Caco-2 (cell line): ENCODE data around the gene FAM240B. TPM values are rescaled to one million over a fixed set of nuclear protein-coding genes. Genes with fewer than 3 reads are reported as not detected.

Source experiments
- BruUV-seq: library from RNA; stranded (reverse); fragments of 400-500 nt; replicated peaks from 2 replicates; lab custom pipeline; 2021; lab: Mats Ljungman, UMichigan
- CTCF ChIA-PET: fragments of 300-600 bp; sonication (Branson Sonifier 250); formaldehyde crosslinking; loops from one replicate; lab custom pipeline; 2022; ENCODE audit warnings: antibody characterized with exemption; lab: Charles Lee
- POLR2A ChIA-PET: fragments of 300-600 bp; sonication (Branson Sonifier 250); formaldehyde crosslinking; loops from one replicate; lab custom pipeline; 2022; ENCODE audit warnings: antibody characterized with exemption; lab: Charles Lee
- DNase-seq, 2 experiments: peaks; one replicate each; pipeline versions ENCODE4 v3.0.0 to v3.0.0-alpha.2; 2020 to 2022
- H3K27me3 ChIP-seq: replicated peaks from 2 replicates; pipeline ENCODE4 v1.6.0; 2011; ENCODE audit warnings: low read length; ENCODE audit not compliant: control insufficient read depth, insufficient read depth
- H3K36me3 ChIP-seq: 2 replicates; pipeline ENCODE4 v1.5.1; 2011; ENCODE audit warnings: low read length; ENCODE audit not compliant: control insufficient read depth, insufficient read depth
- H3K4me1 ChIP-seq: fragments of 250-450 bp; sonication (Bioruptor Pico); 2 replicates; pipeline ENCODE4 v1.5.1; 2020; ENCODE audit warnings: mild to moderate bottlenecking
- H3K4me3 ChIP-seq: 2 replicates; pipeline ENCODE4 v1.5.1; 2011; ENCODE audit warnings: low read depth, mild to moderate bottlenecking, control low read depth, low read length
- H3K9me3 ChIP-seq: fragments of 250-450 bp; sonication (Bioruptor Pico); 2 replicates; pipeline ENCODE4 v1.5.1; 2020; ENCODE audit warnings: mild to moderate bottlenecking, moderate library complexity
- H3K27ac Mint-ChIP-seq: one replicate; pipeline ENCODE4 v1.8.0; 2022; ENCODE audit warnings: mixed read lengths; ENCODE audit not compliant: unreplicated experiment
- H3K27me3 Mint-ChIP-seq: one replicate; pipeline ENCODE4 v1.8.0; 2022; ENCODE audit warnings: mixed read lengths; ENCODE audit not compliant: insufficient read depth, unreplicated experiment
- H3K36me3 Mint-ChIP-seq: one replicate; pipeline ENCODE4 v1.8.0; 2022; ENCODE audit warnings: mild to moderate bottlenecking, mixed read lengths; ENCODE audit not compliant: insufficient read depth, unreplicated experiment
- H3K4me1 Mint-ChIP-seq: one replicate; pipeline ENCODE4 v1.8.0; 2022; ENCODE audit warnings: low read depth, mixed read lengths; ENCODE audit not compliant: unreplicated experiment
- H3K4me3 Mint-ChIP-seq: one replicate; pipeline ENCODE4 v1.8.0; 2022; ENCODE audit warnings: mild to moderate bottlenecking, moderate library complexity, mixed read lengths; ENCODE audit not compliant: unreplicated experiment
- H3K9me3 Mint-ChIP-seq: one replicate; pipeline ENCODE4 v1.8.0; 2022; ENCODE audit warnings: mixed read lengths; ENCODE audit not compliant: unreplicated experiment
- intact Hi-C: fragments of 100-400 bp; cut with micrococcal nuclease; formaldehyde crosslinking; loops from one replicate; pipeline ENCODE4 v1.10.0; 2022; ENCODE audit not compliant: unreplicated experiment
- total RNA-seq: library from RNA; stranded (reverse); gene quantifications from 2 replicates; pipeline ENCODE4 v1.2.3, GENCODE V29; 2022
- TF ChIP-seq, protein P1 (sequence below), 2 experiments: fragments of 200-600 bp in 1 of 2; IDR thresholded peaks; 1 replicate in 1 of 2; 2 replicates in 1 of 2; pipeline versions ENCODE4 v1.5.1 to v1.8.0; 2011 to 2022; ENCODE audit warnings: antibody characterized with exemption in 1 of 2, control low read depth in 1 of 2, inconsistent platforms in 1 of 2, low read depth in 1 of 2, low read length in 1 of 2, mild to moderate bottlenecking in 1 of 2, moderate library complexity in 1 of 2; ENCODE audit not compliant: insufficient read depth in 1 of 2, severe bottlenecking in 1 of 2, unreplicated experiment in 1 of 2

The FAM240B gene
- total RNA-seq, 1 experiment from 2014 or later, result not detected

GRCh38 chr9:38733503-38733902, 13.6 kb upstream of the FAM240B start:
- H3K27ac Mint-ChIP-seq, result no peak overlapping the region
- intact Hi-C loops, result no loop called here
- H3K27me3 Mint-ChIP-seq, result peaks cover 8% of the 10 kb centered on the region
- no TSS peak for BruUV-seq
- TF ChIP-seq, protein P1, sequence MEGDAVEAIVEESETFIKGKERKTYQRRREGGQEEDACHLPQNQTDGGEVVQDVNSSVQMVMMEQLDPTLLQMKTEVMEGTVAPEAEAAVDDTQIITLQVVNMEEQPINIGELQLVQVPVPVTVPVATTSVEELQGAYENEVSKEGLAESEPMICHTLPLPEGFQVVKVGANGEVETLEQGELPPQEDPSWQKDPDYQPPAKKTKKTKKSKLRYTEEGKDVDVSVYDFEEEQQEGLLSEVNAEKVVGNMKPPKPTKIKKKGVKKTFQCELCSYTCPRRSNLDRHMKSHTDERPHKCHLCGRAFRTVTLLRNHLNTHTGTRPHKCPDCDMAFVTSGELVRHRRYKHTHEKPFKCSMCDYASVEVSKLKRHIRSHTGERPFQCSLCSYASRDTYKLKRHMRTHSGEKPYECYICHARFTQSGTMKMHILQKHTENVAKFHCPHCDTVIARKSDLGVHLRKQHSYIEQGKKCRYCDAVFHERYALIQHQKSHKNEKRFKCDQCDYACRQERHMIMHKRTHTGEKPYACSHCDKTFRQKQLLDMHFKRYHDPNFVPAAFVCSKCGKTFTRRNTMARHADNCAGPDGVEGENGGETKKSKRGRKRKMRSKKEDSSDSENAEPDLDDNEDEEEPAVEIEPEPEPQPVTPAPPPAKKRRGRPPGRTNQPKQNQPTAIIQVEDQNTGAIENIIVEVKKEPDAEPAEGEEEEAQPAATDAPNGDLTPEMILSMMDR (IDR thresholded peaks at IDR 0.05; ENCODE audit: insufficient read depth in 1 of 2, low read depth in 1 of 2, low read length in 1 of 2, severe bottlenecking in 1 of 2, unreplicated experiment in 1 of 2), result no peak
- no peaks in the 10 kb centered on the region for H3K36me3 Mint-ChIP-seq
- Histone ChIP-seq H3K36me3 (no peaks in the 10 kb centered on the region), H3K4me1 (no peaks in the 10 kb centered on the region), H3K9me3 (no peaks in the 10 kb centered on the region), H3K4me3 (no peak overlapping the region), H3K27me3 (no peaks in the 10 kb centered on the region)
- ChIA-PET CTCF (no interaction called here), POLR2A (no interaction called here)
- no peak for DNase-seq
- no peak overlapping the region for H3K4me3 Mint-ChIP-seq
- H3K9me3 Mint-ChIP-seq, result no peaks in the 10 kb centered on the region
- H3K4me1 Mint-ChIP-seq, result no peaks in the 10 kb centered on the region

- no TSS peak for BruUV-seq
- intact Hi-C loops, result no loop called here
- TF ChIP-seq, protein P1 (IDR thresholded peaks at IDR 0.05; ENCODE audit: insufficient read depth in 1 of 2, low read depth in 1 of 2, low read length in 1 of 2, severe bottlenecking in 1 of 2, unreplicated experiment in 1 of 2), result no peak
- Mint-ChIP-seq H3K4me1 (no peaks in the 10 kb centered on the region), H3K9me3 (no peaks in the 10 kb centered on the region), H3K36me3 (no peaks in the 10 kb centered on the region), H3K27ac (no peak overlapping the region), H3K27me3 (peaks cover 5% of the 10 kb centered on the region), H3K4me3 (no peak overlapping the region)
- Histone ChIP-seq H3K4me1 (no peaks in the 10 kb centered on the region), H3K9me3 (no peaks in the 10 kb centered on the region), H3K27me3 (no peaks in the 10 kb centered on the region), H3K4me3 (no peak overlapping the region), H3K36me3 (no peaks in the 10 kb centered on the region)
- DNase-seq, result no peak
- CTCF ChIA-PET, result no interaction called here
- POLR2A ChIA-PET, result no interaction called here
These were observed 13.0 kb upstream of the FAM240B start for GRCh38 chr9:38732885-38733284.

DNA sequence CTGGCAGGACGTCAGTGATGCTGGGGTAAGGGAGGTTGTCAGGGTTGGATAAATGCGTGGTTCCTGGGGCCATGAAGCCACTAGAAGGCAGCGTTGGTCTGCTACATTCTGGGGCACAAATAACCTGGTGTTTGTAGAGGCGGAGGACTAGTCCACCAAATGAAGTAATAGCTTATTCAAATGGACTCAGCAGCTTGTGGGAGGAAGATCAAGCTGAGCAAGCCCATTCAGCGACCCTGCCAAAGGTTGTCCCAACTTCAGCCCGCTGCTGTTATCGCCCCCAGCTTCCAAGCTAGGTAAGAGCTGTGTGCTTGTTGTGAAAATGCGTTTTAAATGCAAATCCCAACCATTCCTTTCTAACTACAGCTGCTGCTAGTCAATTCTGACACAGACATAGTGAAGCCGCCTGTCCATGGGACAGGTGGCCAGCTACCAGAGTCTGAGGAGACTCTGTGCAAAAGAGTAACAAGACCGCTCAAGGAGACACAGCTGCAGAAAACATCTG, 7.6 kb upstream of the FAM240B start:
- Mint-ChIP-seq H3K4me3 (no peak overlapping the region), H3K4me1 (no peaks in the 10 kb centered on the region), H3K36me3 (no peaks in the 10 kb centered on the region), H3K27ac (no peak overlapping the region), H3K9me3 (no peaks in the 10 kb centered on the region), H3K27me3 (peaks cover 6% of the 10 kb centered on the region)
- no peak overlapping the region for H3K4me3 ChIP-seq
- no TSS peak for BruUV-seq
- no peaks in the 10 kb centered on the region for H3K36me3 ChIP-seq
- CTCF ChIA-PET, result no interaction called here
- H3K4me1 ChIP-seq, result no peaks in the 10 kb centered on the region
- H3K27me3 ChIP-seq, result no peaks in the 10 kb centered on the region
- no peaks in the 10 kb centered on the region for H3K9me3 ChIP-seq
- TF ChIP-seq, protein P1 (IDR thresholded peaks at IDR 0.05; ENCODE audit: insufficient read depth in 1 of 2, low read depth in 1 of 2, low read length in 1 of 2, severe bottlenecking in 1 of 2, unreplicated experiment in 1 of 2), result peak in 1 of 2 experiments; percentile 26
- intact Hi-C loops, result no loop called here
- POLR2A ChIA-PET, result no interaction called here
- peak in 1 of 2 experiments; percentile 25 for DNase-seq
